A549 treated with Hydrocortisone at 1 μM for 4 hours (cell line): Measurements from ENCODE around the gene PPA2. TPM values are rescaled to one million over a fixed set of nuclear protein-coding genes. Genes with fewer than 3 reads are reported as not detected.

Source experiments
- total RNA-seq: library from RNA; stranded (reverse); fragments of 200-300 nt; extraction: Qiagen RNA extraction; gene quantifications from 5 replicates; pipeline ENCODE4 v1.2.3, GENCODE V29; 2022

The PPA2 gene
- 74.8 to 79.5 TPM (median 77.1 TPM) in 5 replicates for total RNA-seq

DNA sequence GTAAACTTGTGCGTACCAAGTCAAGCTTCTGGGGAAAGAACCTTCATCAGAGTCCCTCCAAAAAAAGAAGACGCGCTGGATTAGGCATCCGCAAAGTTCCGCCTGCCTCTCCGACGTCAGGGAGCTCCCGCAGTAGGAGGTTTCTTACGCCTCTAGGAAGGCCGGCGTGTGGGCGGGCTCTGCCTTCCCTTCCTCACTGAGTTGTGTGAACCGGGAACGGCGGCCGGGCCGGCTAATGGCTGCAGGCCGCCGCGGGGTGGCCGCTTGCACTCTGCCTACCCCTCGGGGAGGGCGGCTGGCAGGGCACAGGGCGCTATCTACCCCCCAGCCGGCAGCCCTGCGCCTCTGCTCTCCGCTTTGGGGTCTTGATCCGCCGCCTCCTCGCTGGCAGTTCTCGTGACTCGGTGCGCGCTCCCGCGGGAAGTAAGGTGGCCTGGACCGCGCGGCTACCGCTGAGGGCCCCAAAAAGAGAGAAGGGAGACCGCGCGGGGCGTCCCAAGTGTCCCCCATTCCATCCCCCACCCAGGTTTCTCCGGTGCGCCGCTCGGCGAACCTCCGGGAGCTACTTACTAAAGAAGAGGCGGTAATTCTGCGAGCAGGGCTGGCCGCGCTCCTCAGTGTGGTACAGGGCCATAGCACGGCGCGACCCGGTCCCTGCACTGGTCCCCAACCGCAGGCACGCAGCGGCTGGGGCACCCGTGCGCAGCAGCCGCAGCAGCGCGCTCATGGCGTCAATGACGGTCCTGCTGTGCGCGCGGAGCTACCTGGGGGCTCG lies at the start of gene PPA2:
Gene PPA2 (minus strand): TSS at position 739 of the 775 bp plus-strand sequence. CDS start 12 bp downstream, at position 727.

Other genes with a start within 250 kb of the PPA2 start
- gene ARHGEF38, start 78.6 kb upstream of the PPA2 start, total RNA-seq: not detected in 5 replicates
- gene INTS12, start 234.6 kb upstream of the PPA2 start, total RNA-seq: 14.9 to 19.2 TPM (median 15.3 TPM) in 5 replicates
- gene GSTCD, start 234.7 kb upstream of the PPA2 start, total RNA-seq: 4.7 to 7.6 TPM (median 6.0 TPM) in 5 replicates